SK-N-SH (cell line): Measurements from ENCODE around the gene LRSAM1.

Experiments used
- FOXM1 ChIP-seq: IDR thresholded peaks from 2 replicates; pipeline ENCODE4 v1.4.0; 2012; ENCODE audit warnings: low read depth, mild to moderate bottlenecking
- RXRA ChIP-seq: IDR thresholded peaks from 2 replicates; pipeline ENCODE4 v1.4.0; 2012; ENCODE audit warnings: low read depth, mild to moderate bottlenecking, borderline replicate concordance
- YY1 ChIP-seq: IDR thresholded peaks from 2 replicates; pipeline ENCODE4 v1.4.0; 2012; ENCODE audit warnings: low read depth, mild to moderate bottlenecking
- TF ChIP-seq, protein P1 (sequence below): fragments of 200-600 bp; sonication (generic); IDR thresholded peaks from 2 replicates; pipeline ENCODE4 v1.6.1; 2017; ENCODE audit warnings: antibody characterized with exemption, mild to moderate bottlenecking, moderate library complexity

- TF ChIP-seq, protein P1, sequence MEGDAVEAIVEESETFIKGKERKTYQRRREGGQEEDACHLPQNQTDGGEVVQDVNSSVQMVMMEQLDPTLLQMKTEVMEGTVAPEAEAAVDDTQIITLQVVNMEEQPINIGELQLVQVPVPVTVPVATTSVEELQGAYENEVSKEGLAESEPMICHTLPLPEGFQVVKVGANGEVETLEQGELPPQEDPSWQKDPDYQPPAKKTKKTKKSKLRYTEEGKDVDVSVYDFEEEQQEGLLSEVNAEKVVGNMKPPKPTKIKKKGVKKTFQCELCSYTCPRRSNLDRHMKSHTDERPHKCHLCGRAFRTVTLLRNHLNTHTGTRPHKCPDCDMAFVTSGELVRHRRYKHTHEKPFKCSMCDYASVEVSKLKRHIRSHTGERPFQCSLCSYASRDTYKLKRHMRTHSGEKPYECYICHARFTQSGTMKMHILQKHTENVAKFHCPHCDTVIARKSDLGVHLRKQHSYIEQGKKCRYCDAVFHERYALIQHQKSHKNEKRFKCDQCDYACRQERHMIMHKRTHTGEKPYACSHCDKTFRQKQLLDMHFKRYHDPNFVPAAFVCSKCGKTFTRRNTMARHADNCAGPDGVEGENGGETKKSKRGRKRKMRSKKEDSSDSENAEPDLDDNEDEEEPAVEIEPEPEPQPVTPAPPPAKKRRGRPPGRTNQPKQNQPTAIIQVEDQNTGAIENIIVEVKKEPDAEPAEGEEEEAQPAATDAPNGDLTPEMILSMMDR: no peak
- TF ChIP-seq RXRA (no peak), FOXM1 (no peak), YY1 (no peak)
Observed at GRCh38 chr9:127452691-127453090, 1.4 kb downstream of the LRSAM1 start.
